Stimulated activated CD4-positive, alpha-beta T cell treated with anti-CD3 and anti-CD28 coated beads, TNF-alpha, amount 100 ng/mL, for 24 hours (primary cell): Measurements from ENCODE around the gene SLC24A3.

Source experiments
- DNase-seq, 3 experiments: peaks; one replicate each; pipeline ENCODE4 v3.0.0-alpha.2; 2020; ENCODE audit warnings: low read depth in 3 of 3

SLC24A3 gene

GRCh38 chr20:19384940-19385339 is 172.5 kb downstream of the SLC24A3 start:
- DNase-seq = no peak

DNA sequence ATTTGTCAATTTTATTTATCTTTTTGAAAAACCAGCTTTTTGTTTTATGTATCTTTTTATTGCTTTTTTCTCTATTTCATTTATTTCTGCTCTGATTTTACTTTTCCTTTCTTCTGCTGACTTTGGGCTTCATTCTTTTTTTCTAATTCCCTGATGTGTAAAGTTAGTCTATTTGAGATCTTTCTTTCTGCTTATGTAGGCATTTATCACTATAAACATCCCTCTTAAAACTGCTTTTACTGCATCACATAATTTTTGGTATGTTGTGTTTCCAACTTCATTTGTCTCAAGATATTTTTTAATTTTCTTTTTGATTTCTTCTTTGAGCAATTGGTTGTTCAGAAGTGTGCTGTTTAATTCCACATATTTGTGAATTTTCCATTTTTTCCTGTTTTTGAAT is 174.8 kb downstream of the SLC24A3 start:
- DNase-seq = no peak

DNA sequence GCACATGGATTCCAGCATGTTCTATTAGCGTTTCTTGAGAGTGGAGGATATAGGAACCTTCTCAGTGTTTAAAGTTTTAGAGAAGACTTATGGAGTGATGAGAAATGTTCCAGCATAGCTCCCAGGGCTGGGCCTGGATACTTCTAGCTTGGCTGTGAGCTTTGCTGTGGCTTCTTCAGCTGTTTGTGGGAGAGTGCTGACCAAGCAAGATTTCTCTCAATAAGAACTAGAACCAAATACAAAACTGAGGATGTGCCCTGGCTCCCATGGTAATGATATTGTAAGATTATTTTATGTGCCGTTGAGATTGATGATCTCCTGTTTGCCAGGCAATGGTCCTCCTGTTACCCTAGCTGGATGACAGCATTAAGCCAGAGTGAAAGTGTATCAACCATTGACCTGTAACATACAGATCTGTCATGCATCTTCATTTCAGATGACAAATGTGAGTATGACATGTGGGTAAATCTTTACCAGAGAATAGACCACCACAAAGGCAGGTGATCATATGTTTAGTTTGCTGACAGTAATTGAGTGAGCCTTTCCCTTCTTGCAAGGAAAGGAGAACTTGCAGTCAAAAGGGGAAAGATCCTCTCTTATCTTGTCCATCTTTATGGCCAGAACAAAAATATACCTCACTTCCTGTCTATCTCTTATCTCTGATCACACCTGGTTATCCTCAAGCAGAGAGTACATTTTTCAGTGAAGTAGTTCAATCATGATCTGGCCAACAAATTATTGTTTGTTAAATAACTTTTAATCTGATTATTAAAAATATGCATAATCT is 180.1 kb downstream of the SLC24A3 start:
- DNase-seq = no peak

DNA sequence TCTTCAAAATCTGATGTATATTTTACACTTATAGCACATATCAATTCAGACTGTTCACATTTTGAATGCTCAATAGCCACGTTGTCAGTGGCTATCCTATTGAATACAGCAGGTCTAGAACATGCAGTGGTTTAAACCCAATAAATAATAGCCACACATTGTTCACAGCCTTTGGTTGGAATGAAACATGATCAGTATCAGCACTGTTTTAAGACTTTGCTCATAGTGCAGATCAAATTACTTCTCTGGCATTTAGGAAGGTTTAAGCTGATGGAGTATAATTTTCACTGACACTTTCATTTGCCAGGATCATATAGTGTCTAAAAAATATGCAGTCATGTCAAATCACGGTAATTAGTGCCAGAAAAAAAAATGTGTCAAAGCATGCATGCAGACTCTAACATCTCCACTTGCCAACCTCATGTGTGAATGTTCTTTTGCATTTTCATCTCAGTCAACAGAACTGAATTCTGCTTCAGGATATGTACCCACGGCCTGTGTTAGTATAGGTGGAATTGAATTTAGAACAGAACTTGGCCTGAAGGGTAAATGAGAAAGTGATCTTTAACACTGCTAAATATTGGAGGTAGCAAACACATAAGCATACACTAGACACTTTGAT is 184.1 kb downstream of the SLC24A3 start:
- no peak for DNase-seq

GRCh38 chr20:19397226-19397625 is 184.8 kb downstream of the SLC24A3 start:
- DNase-seq = no peak

- no peak for DNase-seq
Observed at GRCh38 chr20:19397666-19398065, 185.2 kb downstream of the SLC24A3 start.

GRCh38 chr20:19401096-19401495 is 188.7 kb downstream of the SLC24A3 start:
- DNase-seq = no peak

DNA sequence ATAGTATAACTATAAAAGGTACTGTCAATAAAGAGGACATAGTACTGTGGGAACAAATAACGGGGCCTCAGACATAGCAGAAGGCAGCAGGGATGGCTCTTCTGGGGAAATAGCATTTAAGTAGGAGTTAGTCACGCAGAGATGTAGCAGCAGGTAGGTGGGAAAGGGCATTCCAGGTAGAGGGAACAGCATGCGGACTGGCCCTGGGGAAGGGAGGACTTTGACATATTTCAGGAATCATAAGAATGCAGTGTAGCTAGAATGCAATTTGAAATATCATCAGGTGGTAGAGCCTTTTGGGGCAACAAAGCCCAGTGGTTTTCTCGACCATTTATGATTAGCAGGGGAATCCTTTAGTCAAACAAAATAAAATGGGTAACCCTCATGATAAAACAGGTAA is 191.1 kb downstream of the SLC24A3 start:
- DNase-seq = no peak

GRCh38 chr20:19404826-19405225 is 192.4 kb downstream of the SLC24A3 start:
- DNase-seq = no peak

DNA sequence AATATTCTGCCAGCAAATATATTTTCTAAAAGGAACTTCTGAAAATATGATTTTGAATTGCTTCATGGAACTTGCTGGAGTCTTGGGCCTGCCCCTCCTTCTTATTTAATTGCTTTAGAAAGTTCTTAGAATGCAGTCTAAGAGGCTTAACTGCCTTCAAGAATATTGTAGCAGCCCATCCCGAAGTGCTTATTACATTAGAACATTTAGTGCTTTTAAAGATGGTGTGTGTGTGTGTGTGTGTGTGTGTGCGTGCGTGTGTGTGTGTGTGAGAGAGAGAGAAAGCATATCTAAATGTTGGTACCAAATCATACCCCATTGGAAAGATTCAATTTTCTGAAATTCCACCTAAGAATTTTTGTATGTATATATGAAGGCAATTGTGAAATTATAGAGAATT is 193.5 kb downstream of the SLC24A3 start:
- DNase-seq = no peak

- DNase-seq = no peak
Observed at GRCh38 chr20:19406381-19406780, 193.9 kb downstream of the SLC24A3 start.

DNA sequence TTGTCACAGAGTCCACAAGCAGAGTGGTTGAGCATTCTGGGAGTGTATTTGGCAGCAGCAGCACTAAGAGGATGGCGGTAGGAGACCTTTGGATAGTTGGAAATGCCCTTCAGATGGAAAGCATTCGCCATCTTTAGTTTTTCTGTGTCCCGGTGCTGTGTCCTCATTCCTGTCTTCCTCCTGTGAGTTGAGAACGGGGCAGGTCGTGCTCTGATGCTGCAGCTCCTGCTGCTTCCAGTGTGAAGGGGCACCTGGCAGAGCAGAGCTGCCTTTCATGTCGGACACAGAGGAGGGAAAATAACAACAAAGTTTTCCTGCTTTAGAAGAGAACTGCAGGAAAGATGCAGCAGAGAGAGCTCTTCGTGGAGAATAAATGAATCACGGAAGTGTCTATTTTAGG is 194.8 kb downstream of the SLC24A3 start:
- DNase-seq = no peak

GRCh38 chr20:19407736-19408135 is 195.3 kb downstream of the SLC24A3 start:
- no peak for DNase-seq

GRCh38 chr20:19408971-19409370 is 196.5 kb downstream of the SLC24A3 start:
- no peak for DNase-seq

GRCh38 chr20:19411811-19412210 is 199.4 kb downstream of the SLC24A3 start:
- DNase-seq = no peak

- DNase-seq = no peak
Observed at GRCh38 chr20:19412254-19412653, 199.8 kb downstream of the SLC24A3 start.

- DNase-seq = no peak
Observed at GRCh38 chr20:19414600-19414999, 202.2 kb downstream of the SLC24A3 start.

- DNase-seq = no peak
Observed at GRCh38 chr20:19415786-19416185, 203.3 kb downstream of the SLC24A3 start.

DNA sequence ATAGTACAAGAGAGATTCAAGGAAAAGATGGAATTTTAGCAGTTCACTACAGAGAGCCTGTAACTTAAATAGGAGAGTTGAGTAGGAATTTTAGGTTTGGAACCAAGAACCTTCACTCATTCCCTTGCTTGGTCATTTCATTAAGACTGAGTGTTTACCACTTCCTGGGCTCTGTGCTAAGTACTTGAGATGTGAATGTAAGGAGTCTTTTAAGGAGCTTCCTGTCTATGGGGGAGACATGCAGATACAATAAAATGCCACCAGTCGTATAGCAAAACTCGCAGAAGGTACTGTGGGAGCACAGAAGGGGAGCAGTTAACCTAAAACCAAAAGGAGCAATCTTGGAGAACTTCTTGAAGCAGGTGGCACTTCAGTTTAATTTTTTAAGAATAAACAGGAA is 204.2 kb downstream of the SLC24A3 start:
- no peak for DNase-seq

- no peak for DNase-seq
Observed at GRCh38 chr20:19419396-19419795, 207.0 kb downstream of the SLC24A3 start.

DNA sequence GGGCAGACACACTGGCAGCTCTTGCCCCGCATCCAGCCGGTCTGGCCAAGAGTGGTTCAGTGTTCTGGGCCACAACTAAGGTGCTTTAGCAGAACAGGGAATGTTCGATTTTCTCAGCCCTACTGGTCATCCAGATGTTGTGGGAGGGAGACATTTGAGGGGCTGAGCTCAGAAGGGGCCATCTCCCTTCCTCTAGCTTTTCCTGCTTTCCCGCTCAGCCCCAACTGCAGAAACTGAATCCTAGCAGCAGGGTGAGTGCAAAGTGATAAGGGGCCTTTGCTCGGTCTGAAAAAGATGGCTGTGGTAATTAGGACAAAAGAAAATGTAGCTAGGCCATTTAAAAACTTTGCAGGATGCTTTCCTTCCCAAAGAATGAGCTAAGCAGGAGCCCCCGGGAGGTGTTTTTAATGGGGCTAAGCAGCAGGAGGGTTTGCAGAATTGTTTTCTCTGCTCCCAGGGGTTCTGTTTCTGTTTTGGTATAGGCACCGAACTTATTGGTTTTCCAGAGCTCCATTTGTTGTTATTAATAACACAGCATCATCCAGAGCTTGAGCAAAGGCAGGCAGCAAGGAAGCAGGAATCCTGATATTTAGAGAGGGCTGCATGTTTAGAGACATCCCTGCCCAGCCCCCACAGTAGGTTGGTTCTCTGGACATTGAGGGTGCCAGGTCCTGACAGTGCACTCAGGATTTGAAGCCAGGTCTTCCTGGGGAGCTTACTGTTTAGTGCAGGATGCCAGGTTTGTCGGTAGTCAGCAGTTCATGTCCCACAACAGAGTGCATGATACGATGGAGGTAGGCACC is 210.9 kb downstream of the SLC24A3 start:
- DNase-seq = no peak

DNA sequence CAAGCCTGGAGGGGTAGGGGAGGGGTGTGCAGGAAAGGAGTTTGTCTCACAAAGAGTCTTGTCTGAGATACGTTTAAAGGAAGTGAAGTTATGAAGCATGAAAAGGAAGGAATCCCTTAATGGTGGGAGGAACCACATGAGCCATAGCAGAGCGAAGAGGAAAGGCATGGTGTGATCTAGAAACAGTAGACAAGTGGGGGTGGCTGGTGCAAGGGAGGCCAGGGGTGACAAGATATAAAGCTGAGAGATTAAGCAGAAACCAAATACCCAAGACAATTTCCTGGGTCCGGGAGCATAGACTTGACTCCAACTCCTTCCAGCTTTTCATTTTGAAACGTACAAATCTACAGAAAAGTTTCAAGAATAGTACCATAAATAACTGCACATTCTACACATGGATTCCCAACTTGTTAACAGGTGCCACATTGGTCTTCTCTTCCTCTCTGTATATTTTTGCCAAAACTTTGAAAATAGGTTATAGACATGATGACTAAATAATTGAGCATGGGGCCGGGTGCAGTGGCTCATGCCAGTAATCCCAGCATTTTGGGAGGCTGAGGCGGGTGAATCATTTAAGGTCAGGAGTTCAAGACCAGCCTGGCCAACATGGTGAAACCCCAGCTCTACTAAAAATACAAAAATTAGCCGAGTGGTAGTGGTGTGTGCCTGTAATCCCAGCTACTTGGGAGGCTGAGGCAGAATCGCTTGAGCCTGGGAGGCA is 211.6 kb downstream of the SLC24A3 start:
- no peak for DNase-seq
